HG03045 (cell line): Measurements from ENCODE around the gene TLR5.
"Not testable (repeated sequence)": the region's sequence is repeated elsewhere in the genome, so short reads cannot be mapped to it uniquely, and the experiment has no call there.

Experiments
- ATAC-seq: cut with Tn5 transposase; IDR thresholded peaks from one replicate; pipeline ENCODE4 v1.9.1; 2021; ENCODE audit warnings: mild to moderate bottlenecking, moderate library complexity; ENCODE audit not compliant: unreplicated experiment

The TLR5 gene

GRCh38 chr1:223142795-223143536 is at the start of gene TLR5:
Gene TLR5 (minus strand): TSS chr1:223143248. CDS start chr1:223113031, 30,217 bp downstream.
- ATAC-seq = peak; percentile 86

- peak; percentile 56 for ATAC-seq
Measured at GRCh38 chr1:223189903-223190724, 47.1 kb upstream of the TLR5 start.

GRCh38 chr1:223189525-223189902 is 46.5 kb upstream of the TLR5 start:
- ATAC-seq = no peak

DNA sequence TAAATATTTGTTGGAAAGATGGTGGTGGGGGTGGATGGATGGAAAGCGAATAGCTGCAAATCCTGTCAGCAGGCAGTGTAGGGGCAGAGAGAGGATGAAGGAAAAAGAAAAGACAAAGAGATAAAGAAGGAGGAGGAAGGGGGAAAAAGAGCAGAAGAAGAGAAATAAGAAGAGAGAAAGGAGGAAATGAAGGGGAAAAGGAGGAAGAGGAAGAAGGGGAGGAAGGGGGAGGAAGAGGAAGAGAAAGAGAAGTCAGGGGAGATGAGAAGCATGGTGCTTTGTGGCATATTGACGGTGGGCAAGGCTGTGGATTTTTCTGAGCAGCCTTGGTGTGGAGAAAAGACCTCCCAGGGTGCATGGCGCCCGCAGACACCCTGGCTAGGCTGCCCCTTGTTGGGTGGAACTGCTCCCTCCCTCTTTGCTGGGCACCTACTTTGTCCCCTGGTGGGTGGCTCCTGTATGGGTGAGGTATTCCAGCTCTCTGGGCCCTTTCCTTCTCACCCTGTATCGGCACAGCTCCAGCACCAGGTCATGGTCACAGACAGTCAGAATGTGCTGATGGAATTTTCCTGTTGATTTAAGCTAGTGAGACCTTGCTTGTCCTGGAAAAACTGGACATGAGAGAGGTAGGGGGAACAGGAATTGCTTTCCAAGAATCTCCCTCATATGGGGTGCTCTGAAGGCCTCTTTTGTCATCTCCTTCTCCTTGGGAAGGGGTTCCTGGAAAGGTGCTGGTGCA is 45.7 kb upstream of the TLR5 start:
- ATAC-seq = no peak

DNA sequence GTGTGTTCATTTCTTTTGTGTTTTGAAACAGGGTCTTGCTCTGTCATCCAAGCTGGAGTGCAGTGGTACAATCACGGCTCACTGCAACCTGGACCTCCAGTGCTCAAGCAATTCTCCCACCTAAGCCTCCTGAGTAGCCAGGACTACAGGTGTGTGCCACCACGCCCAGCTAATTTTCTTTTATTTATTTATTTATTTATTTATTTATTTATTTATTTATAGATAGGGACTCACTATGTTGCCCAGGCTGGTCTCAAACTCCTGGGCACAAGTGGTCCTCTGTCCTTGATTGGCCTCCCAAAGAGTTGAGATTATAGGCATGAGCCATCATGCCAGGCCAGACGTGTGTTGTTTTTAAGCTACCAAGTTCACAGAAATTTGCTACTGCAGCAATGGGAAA is 43.8 kb upstream of the TLR5 start:
- ATAC-seq = no peak

GRCh38 chr1:223183268-223183862 is 40.3 kb upstream of the TLR5 start:
- no peak for ATAC-seq

- ATAC-seq = no peak
Measured at GRCh38 chr1:223180731-223181321, 37.8 kb upstream of the TLR5 start.

GRCh38 chr1:223179786-223180185 is 36.7 kb upstream of the TLR5 start:
- ATAC-seq = no peak

- no peak for ATAC-seq
Measured at GRCh38 chr1:223179280-223179679, 36.2 kb upstream of the TLR5 start.

GRCh38 chr1:223177681-223178080 is 34.6 kb upstream of the TLR5 start:
- no peak for ATAC-seq

DNA sequence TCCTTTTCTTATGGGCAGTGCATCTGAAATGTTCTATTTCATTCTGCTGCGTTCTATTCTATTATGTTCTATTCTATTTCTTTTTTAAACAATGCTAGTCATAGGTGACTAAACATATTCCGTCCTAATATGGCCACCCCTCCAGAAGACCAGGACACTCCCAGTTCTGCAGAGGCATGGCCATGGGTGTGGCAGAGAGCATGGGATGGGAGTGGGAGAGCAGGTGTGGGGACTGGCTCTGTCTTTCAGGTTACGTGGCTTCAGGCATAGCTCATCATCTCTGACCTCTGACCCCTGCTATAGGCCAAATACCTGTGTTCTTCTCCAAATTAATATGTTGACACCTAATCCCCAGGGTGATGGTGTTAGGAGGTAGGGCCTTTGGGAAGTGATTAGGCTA is 33.4 kb upstream of the TLR5 start:
- ATAC-seq = no peak

GRCh38 chr1:223175633-223176032 is 32.6 kb upstream of the TLR5 start:
- ATAC-seq = no peak

GRCh38 chr1:223175032-223175431 is 32.0 kb upstream of the TLR5 start:
- ATAC-seq = no peak

- not testable (repeated sequence) for ATAC-seq
Measured at GRCh38 chr1:223169458-223169857, 26.4 kb upstream of the TLR5 start.

GRCh38 chr1:223161321-223161720 is 18.3 kb upstream of the TLR5 start:
- ATAC-seq = no peak

DNA sequence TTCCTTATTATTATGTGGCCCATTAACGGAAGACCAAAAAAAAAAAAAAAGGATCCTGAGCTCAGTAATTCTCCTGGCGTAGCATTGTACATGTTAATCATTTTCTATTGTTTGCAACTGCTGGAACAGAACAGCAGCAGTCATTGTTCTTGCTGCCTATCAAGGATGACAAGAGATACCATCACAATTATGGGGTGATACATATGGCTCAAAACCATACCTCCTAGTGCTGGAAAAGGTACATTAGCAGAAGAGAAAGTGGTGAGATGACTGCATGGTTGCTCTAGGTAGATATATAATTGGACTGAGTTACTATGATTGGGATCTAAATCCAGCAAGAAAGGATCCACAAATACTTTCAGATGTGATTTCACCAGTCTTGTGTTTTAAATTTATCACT is 13.3 kb upstream of the TLR5 start:
- ATAC-seq = no peak

DNA sequence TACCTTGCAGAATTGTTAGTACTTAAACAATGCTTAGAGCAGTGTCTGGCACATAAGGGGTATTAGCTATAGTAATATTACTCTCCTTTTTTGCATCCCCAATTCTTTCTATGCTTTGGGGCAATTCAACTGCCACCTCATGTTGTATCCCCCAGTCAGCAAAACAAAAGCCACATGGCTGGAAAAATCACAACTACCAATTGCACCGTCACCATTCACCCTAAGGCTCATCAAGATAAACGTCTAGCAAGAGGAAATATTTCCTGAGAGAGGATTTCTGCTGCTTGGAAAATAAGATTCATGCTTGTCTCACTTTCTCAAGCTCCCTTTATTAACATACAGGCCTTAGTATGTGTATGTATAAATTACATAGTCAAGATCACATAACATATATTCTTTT is 12.1 kb upstream of the TLR5 start:
- ATAC-seq = no peak

DNA sequence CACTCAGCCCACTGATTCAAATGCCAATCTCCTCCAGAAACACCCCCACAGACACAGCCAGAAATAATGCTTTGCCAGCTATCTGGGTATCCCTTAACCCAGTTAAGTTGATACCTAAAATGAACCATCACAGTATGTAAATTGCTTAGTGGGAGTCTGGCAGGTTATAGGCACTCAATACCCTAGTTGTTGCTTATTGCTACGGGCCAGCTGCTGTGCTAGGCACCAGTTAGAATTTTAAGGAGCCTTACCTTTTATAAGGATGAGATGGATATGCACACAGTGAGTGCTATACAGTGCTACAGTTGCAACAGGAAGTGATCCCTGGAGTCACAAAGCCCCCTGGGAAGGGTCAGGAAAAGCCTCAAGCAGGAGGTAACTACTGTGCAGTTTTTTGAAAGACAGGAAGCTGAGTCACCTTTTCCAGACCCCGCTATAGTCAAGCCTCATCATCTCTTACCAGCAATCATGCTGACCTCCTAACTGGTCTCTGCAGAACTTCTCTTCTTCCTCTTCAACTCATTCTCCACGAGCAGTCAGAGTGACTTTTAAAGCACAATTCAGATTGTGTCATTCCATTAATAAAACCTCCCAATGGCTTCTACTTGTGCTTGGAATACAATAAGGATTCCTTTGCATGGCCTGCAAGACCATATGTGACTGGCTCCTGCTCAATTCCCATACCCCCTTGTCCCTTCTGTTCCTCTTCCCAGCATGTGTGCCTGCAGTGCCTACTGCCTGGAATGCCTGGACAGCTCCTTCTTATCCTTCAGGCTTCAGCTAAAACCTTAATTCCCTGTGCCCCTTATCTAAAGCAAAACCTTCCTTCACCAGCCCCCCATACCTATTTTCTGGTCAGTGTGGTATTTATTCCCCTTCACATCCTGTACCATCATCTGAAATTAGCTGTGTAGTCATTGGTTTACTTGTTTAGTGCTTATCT is 10.4 kb upstream of the TLR5 start:
- no peak for ATAC-seq

GRCh38 chr1:223152399-223152798 is 9.4 kb upstream of the TLR5 start:
- no peak for ATAC-seq

GRCh38 chr1:223150443-223150842 is 7.4 kb upstream of the TLR5 start:
- ATAC-seq = no peak
